ENCODE measurements around the gene SNAI1.

- TF ChIP-seq CTCF (conservative IDR thresholded peaks at IDR 0.05 in 1 of 2, IDR thresholded peaks at IDR 0.05 in 1 of 2; ENCODE audit: low read depth in 1 of 2, low read length in 2 of 2) (no peak), EZH2 (IDR thresholded peaks at IDR 0.05; ENCODE audit: low read length, missing control alignments) (no peak)
Measured at GRCh38 chr20:49989234-49990065, 6.7 kb downstream of the SNAI1 start.
